Naive thymus-derived CD8-positive, alpha-beta T cell (primary cell): ENCODE data around the gene MAPK8. TPM values are rescaled to one million over a fixed set of nuclear protein-coding genes. Genes with fewer than 3 reads are reported as not detected.

Experiments used
- ATAC-seq, 2 donors: fragments of 150-1000 bp; cut with Tn5 transposase in 1 of 2; sonication (Bioruptor Pico), chemical (Tn5 transposase) in 1 of 2; 1 replicate in 1 of 2; 2 replicates in 1 of 2; pipeline ENCODE4 v1.10.0; 2021; ENCODE audit warnings: mild to moderate bottlenecking in 2 of 2, moderate library complexity in 2 of 2
- POLR2A ChIA-PET: fragments of 350-600 bp; sonication (Branson Sonifier 250); formaldehyde crosslinking; loops from one replicate; lab custom pipeline; 2021; ENCODE audit warnings: antibody characterized with exemption; lab: Charles Lee
- DNase-seq, 10 donors: peaks; one replicate each; pipeline versions ENCODE4 v3.0.0 to v3.0.0-alpha.2; 2020 to 2022
- H3K27ac Mint-ChIP-seq, 10 donors: one replicate each; pipeline ENCODE4 v1.8.0; 2020 to 2022; ENCODE audit warnings: mild to moderate bottlenecking in 10 of 10, mixed read lengths in 10 of 10, moderate library complexity in 4 of 10, inconsistent platforms in 1 of 10
- H3K27me3 Mint-ChIP-seq, 5 donors: one replicate each; pipeline ENCODE4 v1.8.0; 2021 to 2022; ENCODE audit warnings: mixed read lengths in 5 of 5
- H3K36me3 Mint-ChIP-seq, 3 donors: one replicate each; pipeline ENCODE4 v1.8.0; 2020 to 2022; ENCODE audit warnings: mixed read lengths in 3 of 3, mild to moderate bottlenecking in 2 of 3, inconsistent platforms in 1 of 3
- H3K4me1 Mint-ChIP-seq, 4 donors: one replicate each; pipeline ENCODE4 v1.8.0; 2021 to 2022; ENCODE audit warnings: mixed read lengths in 4 of 4
- H3K4me3 Mint-ChIP-seq, 10 donors: one replicate each; pipeline ENCODE4 v1.8.0; 2020 to 2022; ENCODE audit warnings: mild to moderate bottlenecking in 10 of 10, mixed read lengths in 10 of 10, moderate library complexity in 6 of 10, inconsistent platforms in 1 of 10
- H3K9me3 Mint-ChIP-seq, 9 donors: one replicate each; pipeline ENCODE4 v1.8.0; 2020 to 2022; ENCODE audit warnings: mixed read lengths in 9 of 9, mild to moderate bottlenecking in 3 of 9, inconsistent platforms in 1 of 9, moderate library complexity in 1 of 9
- polyA plus RNA-seq, 3 donors: library from polyadenylated mRNA; unstranded; fragments of 300-500 nt; fragmentation: Illumina TruSeq; gene quantifications; one replicate each; pipeline ENCODE4 v1.2.3, GENCODE V29; 2021
- total RNA-seq, 8 experiments: library from RNA in 2 of 8; stranded (reverse) in 2 of 8; gene quantifications; one replicate each; pipeline ENCODE4 v1.2.3 and lab custom pipeline; 2021 to 2026

The MAPK8 gene
- total and polyA plus RNA-seq, 5 experiments from 2014 or later, result 20.2 to 70.1 (median 30.6) TPM

DNA sequence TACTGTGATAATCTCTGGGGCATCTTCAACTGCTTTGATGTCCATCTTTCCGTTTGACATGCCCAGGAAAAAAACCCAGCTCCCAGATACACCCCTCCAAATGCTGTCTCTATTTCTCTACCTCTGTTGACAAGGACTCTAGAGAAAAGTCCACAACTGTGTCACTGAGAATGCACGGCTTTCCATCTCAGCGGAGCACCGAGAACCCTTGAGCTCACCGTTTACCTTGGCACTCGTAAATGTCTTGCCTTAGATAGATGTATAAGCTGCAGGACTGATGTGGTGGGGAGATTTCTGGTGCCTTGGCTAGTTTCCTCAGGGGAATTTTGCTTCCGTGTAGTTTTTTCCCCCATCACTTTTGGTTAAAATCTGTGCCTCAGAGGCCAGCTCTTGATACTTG is 7.4 kb upstream of the MAPK8 start:
- POLR2A ChIA-PET, result no interaction called here
- Mint-ChIP-seq H3K4me1 (peaks cover 0 to 1% (median 0%) of the 10 kb centered on the region in 4 donors), H3K36me3 (no peaks in the 10 kb centered on the region), H3K4me3 (no peak overlapping the region), H3K27ac (no peak overlapping the region), H3K9me3 (no peaks in the 10 kb centered on the region), H3K27me3 (peaks cover 0 to 1% (median 0%) of the 10 kb centered on the region in 5 donors)
- ATAC-seq (no peak), DNase-seq (no peak)

DNA sequence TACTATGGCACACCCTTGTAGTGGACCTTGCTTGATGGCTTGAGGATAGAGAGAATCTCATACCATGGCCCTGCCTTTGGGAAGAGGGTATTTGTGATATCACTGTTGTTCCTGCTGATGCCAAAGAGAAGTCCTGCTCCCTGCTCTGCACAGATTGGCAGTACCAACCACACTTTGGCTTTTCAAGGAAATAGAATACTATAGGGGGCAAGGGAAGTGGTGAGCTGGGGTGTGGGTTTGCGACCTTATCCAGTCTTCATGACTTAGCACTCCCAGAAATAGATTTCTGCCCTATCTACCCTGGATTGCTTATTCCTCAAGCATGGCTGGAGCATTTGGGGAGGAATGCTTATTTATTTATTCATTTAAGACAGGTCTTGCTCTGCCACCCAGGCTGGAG is 6.8 kb upstream of the MAPK8 start:
- Mint-ChIP-seq H3K4me3 (no peak overlapping the region), H3K9me3 (no peaks in the 10 kb centered on the region), H3K27me3 (peaks cover 0 to 1% (median 0%) of the 10 kb centered on the region in 5 donors), H3K4me1 (peaks cover 0 to 2% (median 0%) of the 10 kb centered on the region in 4 donors), H3K36me3 (no peaks in the 10 kb centered on the region), H3K27ac (no peak overlapping the region)
- DNase-seq (no peak), ATAC-seq (no peak)
- POLR2A ChIA-PET, result no interaction called here

DNA sequence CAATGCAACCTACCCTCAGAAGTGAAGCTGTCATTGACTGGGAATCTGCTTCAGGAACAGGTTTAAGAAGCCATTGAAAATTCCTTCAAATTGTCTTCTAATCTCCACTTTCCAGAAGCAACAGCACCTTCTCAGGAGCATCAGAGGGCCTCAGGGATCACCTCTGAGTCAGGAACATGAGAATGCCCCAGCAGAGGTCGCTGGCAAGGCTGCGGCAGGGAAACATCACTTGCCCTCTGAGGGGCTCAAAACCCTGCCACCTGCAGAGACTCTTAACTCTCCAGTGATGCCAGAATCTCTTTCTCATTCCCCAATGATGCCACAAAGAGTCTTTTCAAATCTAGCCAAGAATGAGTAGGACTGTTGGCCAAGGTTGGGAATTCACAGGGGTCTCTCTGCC is 5.9 kb upstream of the MAPK8 start:
- Mint-ChIP-seq H3K36me3 (no peaks in the 10 kb centered on the region), H3K4me1 (peaks cover 0 to 2% (median 0%) of the 10 kb centered on the region in 4 donors)
- POLR2A ChIA-PET, result no interaction called here

DNA sequence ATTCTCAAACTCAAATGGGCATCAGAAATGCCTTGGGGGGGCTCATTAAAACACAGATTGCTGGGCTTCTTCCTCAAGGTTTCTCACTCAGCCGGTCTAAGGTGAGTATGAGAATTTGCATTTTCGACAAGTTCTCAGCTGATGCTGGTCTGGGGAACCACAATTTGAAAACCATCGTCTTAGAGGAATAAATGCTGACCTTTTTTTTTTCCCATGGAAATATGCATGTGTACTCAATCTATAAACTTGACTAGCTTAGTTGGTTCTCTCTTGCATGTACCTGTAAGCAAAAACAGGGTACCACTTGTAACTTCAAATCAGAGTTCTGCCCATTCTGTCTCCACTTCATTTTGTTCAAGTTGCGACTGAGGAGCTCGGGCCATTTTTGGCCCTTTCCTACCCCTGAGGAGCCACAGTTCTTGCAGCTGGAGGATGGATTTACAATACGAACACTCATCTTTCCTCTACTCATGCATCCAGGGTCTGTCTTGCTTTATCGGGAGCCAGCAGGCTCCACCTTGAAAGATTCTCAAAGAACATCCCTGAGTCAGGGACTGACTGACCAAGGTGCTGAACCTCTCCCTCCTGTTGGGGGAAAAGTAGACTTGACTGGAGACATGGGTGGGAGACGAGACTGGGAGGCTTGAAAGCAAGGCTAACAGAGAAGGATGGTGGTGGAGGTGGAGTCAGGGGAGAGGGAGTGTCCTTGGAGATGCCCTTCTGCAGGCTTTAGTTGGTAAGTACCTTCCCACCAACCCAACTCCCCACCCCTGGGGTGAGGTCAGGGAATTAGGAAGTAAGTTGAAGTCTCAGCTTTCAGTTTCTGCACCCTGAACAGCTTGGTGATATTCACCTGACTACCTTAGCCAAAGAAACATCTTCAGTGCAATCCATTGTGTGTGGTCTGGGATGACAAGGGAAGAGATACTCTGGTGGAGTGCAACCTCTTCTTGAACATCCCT is 3.7 kb upstream of the MAPK8 start:
- no peak for DNase-seq
- Mint-ChIP-seq H3K27me3 (peaks cover 0 to 1% (median 0%) of the 10 kb centered on the region in 5 donors), H3K4me3 (no peak overlapping the region), H3K27ac (peak overlapping the region in 3 of 10 donors; percentile 8 to 16 (median 10)), H3K36me3 (no peaks in the 10 kb centered on the region), H3K4me1 (peaks cover 4 to 11% (median 8%) of the 10 kb centered on the region in 4 donors), H3K9me3 (no peaks in the 10 kb centered on the region)
- POLR2A ChIA-PET, result no interaction called here
- ATAC-seq, result no peak

More for the DNA sequence above, 5.9 kb upstream of the MAPK8 start:
- Mint-ChIP-seq H3K9me3 (no peaks in the 10 kb centered on the region), H3K4me3 (no peak overlapping the region), H3K27me3 (peaks cover 0 to 1% (median 0%) of the 10 kb centered on the region in 5 donors), H3K27ac (no peak overlapping the region)
- DNase-seq (no peak), ATAC-seq (no peak)

DNA sequence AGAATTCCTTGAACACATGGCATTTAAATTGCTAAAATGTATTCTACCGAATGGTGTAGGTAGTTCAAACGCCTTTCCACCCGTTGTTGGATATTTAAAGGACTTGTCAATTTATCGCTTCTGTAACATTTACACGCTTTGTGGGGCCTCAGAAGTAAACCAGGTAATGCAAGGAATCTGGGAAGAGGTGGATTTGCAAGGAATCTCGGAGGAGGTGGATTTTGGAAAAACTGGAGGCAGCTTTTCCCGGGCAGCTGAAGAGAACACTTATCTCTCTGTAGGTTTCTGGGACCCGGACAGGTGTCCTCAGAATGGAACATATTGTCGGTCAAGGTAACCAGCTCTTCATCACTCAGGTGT is 592 bp upstream of the MAPK8 start:
- POLR2A ChIA-PET, result no interaction called here
- no peaks in the 10 kb centered on the region for H3K27me3 Mint-ChIP-seq
- no peak for ATAC-seq
- H3K9me3 Mint-ChIP-seq, result no peaks in the 10 kb centered on the region
- H3K36me3 Mint-ChIP-seq, result no peaks in the 10 kb centered on the region
- H3K4me3 Mint-ChIP-seq, result peak overlapping the region; percentile 59 to 90 (median 78)
- peaks cover 18 to 31% (median 25%) of the 10 kb centered on the region in 4 donors for H3K4me1 Mint-ChIP-seq
- DNase-seq, result no peak
- peak overlapping the region; percentile 37 to 93 (median 89) for H3K27ac Mint-ChIP-seq

DNA sequence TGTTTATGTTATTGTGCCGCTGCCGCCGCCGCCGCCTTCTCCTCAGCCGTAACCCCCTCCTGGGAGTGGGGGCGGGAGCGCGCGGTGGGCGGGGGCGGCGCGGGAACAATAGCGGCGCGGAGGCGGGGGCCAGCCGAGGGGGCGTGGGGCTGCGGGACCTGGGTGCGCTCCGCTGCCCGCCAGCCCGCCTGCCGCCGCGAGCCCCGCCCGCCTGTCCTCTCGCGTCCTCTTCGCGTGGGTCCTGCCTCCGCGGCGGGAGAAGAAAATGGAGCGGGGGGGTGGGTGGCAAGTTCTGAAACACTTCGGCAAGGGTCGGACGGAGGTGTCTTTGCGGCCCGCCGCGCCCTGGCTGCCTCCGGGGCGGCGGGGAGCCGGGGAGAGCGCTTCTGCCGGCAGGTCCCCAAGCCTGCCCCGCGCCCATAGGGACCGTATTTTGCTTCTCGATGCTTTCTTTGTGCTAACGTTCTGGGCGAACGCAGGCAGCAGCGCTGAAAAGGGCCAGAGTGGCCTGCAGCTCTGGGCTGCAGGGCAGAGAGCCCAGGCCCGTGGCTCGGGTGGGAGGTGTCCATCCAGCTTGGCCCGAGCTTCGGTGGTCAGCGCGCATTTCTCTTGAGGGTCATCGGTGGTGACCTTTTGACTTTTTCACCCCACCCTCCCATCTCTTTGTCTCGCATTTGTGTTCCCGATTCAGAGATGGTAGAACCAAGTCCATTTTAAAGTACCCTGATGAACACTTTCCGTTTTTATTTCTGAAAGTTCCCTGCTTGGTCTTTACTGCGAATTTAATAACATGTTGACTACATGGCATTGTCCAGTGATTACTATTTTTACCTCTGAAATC is 613 bp downstream of the MAPK8 start:
- H3K4me3 Mint-ChIP-seq, result peak overlapping the region; percentile 76 to 94 (median 86)
- H3K27ac Mint-ChIP-seq, result peak overlapping the region; percentile 13 to 94 (median 89)
- peaks cover 22 to 42% (median 34%) of the 10 kb centered on the region in 4 donors for H3K4me1 Mint-ChIP-seq
- H3K36me3 Mint-ChIP-seq, result no peaks in the 10 kb centered on the region
- ATAC-seq (peak; percentile 65 to 70), DNase-seq (peak in 8 of 10 donors; percentile 58 to 86 (median 76))
- H3K27me3 Mint-ChIP-seq, result no peaks in the 10 kb centered on the region
- POLR2A ChIA-PET, result no interaction called here
- H3K9me3 Mint-ChIP-seq, result no peaks in the 10 kb centered on the region

DNA sequence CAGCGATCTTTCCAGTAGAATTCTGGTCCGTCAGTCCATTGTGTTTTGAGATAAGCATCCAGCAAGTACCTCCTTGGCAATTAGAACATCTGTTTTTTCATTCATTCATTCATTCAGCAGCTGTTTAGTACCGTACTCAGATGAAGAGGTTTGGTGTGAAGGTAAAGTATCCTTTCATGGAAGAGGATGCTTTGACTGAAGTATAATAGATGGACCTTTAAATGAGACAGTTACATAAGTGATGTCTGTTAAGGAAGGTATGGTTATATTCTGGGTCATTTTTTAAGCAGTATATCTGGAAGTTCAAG is 1.2 kb downstream of the MAPK8 start:
- Mint-ChIP-seq H3K36me3 (no peaks in the 10 kb centered on the region), H3K4me1 (peaks cover 25 to 46% (median 38%) of the 10 kb centered on the region in 4 donors), H3K9me3 (no peaks in the 10 kb centered on the region), H3K27ac (peak overlapping the region; percentile 13 to 94 (median 89)), H3K27me3 (no peaks in the 10 kb centered on the region), H3K4me3 (peak overlapping the region; percentile 76 to 94 (median 86))
- ATAC-seq, result no peak
- no peak for DNase-seq
- POLR2A ChIA-PET, result no interaction called here

DNA sequence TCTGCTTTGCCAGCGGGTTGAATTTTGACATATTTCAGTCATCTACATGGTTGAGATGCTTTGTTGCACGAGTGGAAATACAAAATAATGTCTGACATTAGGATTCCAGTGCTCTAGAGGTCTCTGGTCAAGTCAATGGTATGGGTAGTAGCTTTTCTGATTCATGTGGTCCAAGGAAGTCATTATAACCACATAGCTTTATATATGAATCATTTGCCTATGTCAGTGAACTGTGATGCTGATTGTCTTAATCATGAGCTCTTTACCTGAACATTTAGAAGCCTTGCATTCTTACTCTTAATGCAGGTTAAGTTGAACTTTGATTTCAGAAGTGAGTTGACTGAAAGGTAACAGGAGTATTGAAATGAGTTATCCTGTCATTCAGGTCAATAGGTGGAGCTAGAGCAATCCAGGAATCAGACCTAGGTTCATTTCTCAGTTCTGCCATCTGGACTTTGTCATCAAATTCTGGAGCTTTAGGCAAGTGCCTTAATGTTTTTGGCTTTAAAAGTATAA is 3.3 kb downstream of the MAPK8 start:
- H3K4me1 Mint-ChIP-seq, result peaks cover 30 to 63% (median 53%) of the 10 kb centered on the region in 4 donors
- H3K27me3 Mint-ChIP-seq, result no peaks in the 10 kb centered on the region
- DNase-seq, result peak in 2 of 10 donors; percentile 16 to 24
- no peak overlapping the region for H3K27ac Mint-ChIP-seq
- H3K36me3 Mint-ChIP-seq, result no peaks in the 10 kb centered on the region
- ATAC-seq, result no peak
- no peaks in the 10 kb centered on the region for H3K9me3 Mint-ChIP-seq
- peak overlapping the region in 2 of 10 donors; percentile 11 to 15 for H3K4me3 Mint-ChIP-seq
- POLR2A ChIA-PET, result no interaction called here

DNA sequence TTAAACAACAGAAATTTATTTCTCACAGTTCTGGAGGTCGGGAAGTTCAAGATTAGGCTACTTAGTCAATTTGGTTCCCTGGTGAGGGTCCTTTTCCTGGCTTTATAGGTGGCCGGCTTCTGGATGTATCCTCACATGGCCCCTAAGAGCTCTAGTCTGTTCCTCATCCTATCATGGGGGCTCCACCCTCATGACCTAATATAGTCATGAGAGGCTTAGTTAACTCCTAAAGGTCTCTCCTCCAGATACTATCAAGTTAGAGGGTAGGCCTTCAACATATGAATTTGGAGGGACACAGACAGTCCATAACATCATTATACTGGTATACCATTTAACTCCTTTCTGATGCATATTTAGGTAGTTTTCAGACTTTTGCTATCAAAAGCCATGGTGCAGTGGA is 7.6 kb downstream of the MAPK8 start:
- H3K36me3 Mint-ChIP-seq, result no peaks in the 10 kb centered on the region
- no peaks in the 10 kb centered on the region for H3K27me3 Mint-ChIP-seq
- ATAC-seq (no peak), DNase-seq (no peak)
- peaks cover 27 to 55% (median 46%) of the 10 kb centered on the region in 4 donors for H3K4me1 Mint-ChIP-seq
- POLR2A ChIA-PET, result no interaction called here
- H3K9me3 Mint-ChIP-seq, result no peaks in the 10 kb centered on the region
- no peak overlapping the region for H3K27ac Mint-ChIP-seq
- H3K4me3 Mint-ChIP-seq, result no peak overlapping the region

DNA sequence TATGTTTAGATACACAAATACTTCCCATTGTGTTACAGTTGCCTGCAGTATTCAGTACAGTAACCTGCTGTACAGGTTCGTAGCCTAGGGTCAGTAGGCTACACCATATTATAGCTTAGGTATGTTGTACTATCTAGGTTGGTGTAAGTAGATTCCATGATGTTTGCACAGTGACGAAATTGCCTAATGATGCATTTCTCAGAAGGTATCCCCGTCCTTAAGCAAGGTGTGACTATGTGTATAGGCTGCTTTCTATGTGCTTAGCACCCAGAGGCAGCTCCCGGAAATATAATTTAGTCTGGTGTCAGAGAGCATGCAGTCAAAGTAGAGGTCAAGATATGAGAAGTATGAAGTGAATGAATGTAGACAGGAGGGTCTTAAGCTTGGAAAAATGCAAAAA is 9.8 kb downstream of the MAPK8 start:
- H3K27me3 Mint-ChIP-seq, result no peaks in the 10 kb centered on the region
- no peak overlapping the region for H3K27ac Mint-ChIP-seq
- DNase-seq, result no peak
- peaks cover 0 to 4% (median 0%) of the 10 kb centered on the region in 3 donors for H3K36me3 Mint-ChIP-seq
- no peak for ATAC-seq
- H3K9me3 Mint-ChIP-seq, result no peaks in the 10 kb centered on the region
- peaks cover 20 to 41% (median 40%) of the 10 kb centered on the region in 4 donors for H3K4me1 Mint-ChIP-seq
- POLR2A ChIA-PET, result no interaction called here
- no peak overlapping the region for H3K4me3 Mint-ChIP-seq

DNA sequence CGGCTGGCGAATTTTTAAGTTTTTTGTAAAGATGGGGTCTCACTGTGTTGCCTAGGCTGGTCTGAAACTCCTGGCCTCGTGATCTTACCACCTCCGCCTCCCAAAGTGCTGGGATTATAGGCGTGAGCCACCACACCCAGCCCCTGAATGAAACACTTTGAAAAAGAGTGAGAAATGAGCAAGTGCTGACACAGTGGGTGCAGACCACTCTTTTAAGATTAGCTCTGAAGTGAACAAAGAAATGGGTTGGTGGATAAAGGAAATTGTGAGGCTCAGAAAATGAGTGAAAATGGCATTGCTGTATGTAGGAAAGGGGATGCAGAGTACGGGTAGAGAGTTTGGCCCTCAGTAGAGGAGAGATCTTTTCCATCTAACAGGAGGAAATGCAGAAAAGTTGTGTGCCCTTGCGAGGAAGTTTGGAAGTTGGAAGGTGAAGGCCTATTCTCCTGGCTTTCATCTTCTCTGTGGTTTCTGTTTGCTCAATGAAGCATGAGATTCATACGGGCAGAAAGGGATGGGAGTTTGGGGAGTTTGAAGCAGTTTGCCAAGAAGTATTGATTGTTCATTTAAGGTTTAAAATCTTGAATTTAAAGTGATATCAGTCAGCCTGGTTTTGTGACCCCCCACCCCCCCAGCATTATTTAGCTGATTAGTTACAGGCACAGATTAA is 11.0 kb downstream of the MAPK8 start:
- H3K4me1 Mint-ChIP-seq, result peaks cover 20 to 37% (median 34%) of the 10 kb centered on the region in 4 donors
- no peak overlapping the region for H3K27ac Mint-ChIP-seq
- POLR2A ChIA-PET, result no interaction called here
- H3K9me3 Mint-ChIP-seq, result no peaks in the 10 kb centered on the region
- no peak overlapping the region for H3K4me3 Mint-ChIP-seq
- no peak for ATAC-seq
- DNase-seq, result no peak
- no peaks in the 10 kb centered on the region for H3K27me3 Mint-ChIP-seq
- H3K36me3 Mint-ChIP-seq, result peaks cover 0 to 11% (median 0%) of the 10 kb centered on the region in 3 donors

DNA sequence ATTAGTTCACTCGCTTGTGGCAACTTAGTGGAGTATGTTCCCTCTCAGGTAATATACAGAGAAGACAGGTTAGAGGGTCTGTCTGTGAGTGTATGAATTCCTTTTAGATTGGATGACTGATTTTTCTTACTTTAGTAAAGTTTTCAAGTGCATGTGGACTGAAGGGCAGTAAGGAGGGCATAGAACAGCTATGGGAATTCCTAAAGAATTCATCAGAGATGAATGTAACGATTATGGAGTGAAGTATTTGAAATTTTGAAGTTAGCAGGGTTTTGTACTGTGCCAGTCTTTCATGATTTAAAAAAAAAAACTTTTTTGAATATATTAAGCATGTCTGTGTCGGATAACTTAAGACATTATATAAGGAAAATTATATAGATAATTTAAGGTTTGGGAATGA is 15.5 kb downstream of the MAPK8 start:
- Mint-ChIP-seq H3K9me3 (no peaks in the 10 kb centered on the region), H3K27me3 (no peaks in the 10 kb centered on the region), H3K4me1 (peaks cover 15 to 56% (median 45%) of the 10 kb centered on the region in 4 donors), H3K27ac (no peak overlapping the region), H3K4me3 (no peak overlapping the region), H3K36me3 (peaks cover 0 to 14% (median 0%) of the 10 kb centered on the region in 3 donors)
- DNase-seq (no peak), ATAC-seq (no peak)
- POLR2A ChIA-PET, result no interaction called here
